ENCODE measurements around the gene PEX5L. TPM values are rescaled to one million over a fixed set of nuclear protein-coding genes. Genes with fewer than 3 reads are reported as not detected.

PEX5L gene
- total and polyA plus RNA-seq, 8 donors = 1.1 to 30.2 (median 8.6) TPM

GRCh38 chr3:179745716-179746115 is 291.0 kb downstream of the PEX5L start:
- Histone ChIP-seq H3K36me3 (peaks cover 0 to 9% (median 0%) of the 10 kb centered on the region in 3 donors), H3K9me3 (no peaks in the 10 kb centered on the region), H3K4me1 (no peaks in the 10 kb centered on the region), H3K27ac (no peak overlapping the region), H3K4me3 (no peak overlapping the region), H3K27me3 (no peaks in the 10 kb centered on the region)
- ATAC-seq = no peak
- intact Hi-C loops (cut with DNase I) = no loop called here
- no peak for FAIRE-seq
- TF ChIP-seq CTCF (IDR thresholded peaks at IDR 0.05) = no peak
- DNase-seq = no peak
- WGBS, 2 donors = 80 to 81% methylated on average over 5 of the region's 5 CpGs

GRCh38 chr3:179745079-179745478 is 291.7 kb downstream of the PEX5L start:
- Histone ChIP-seq H3K4me3 (no peak overlapping the region), H3K9me3 (no peaks in the 10 kb centered on the region), H3K36me3 (peaks cover 0 to 9% (median 0%) of the 10 kb centered on the region in 3 donors), H3K27me3 (no peaks in the 10 kb centered on the region), H3K27ac (no peak overlapping the region), H3K4me1 (no peaks in the 10 kb centered on the region)
- FAIRE-seq (no peak), ATAC-seq (no peak), DNase-seq (no peak)
- intact Hi-C loops (cut with DNase I) = no loop called here
- TF ChIP-seq CTCF (IDR thresholded peaks at IDR 0.05) = no peak
- WGBS, 2 donors = 92 to 96% methylated on average over 4 of the region's 4 CpGs

Data from pancreas (tissue), 10 donors.